Measurements from ENCODE around the gene SETDB1. TPM values are rescaled to one million over a fixed set of nuclear protein-coding genes. Genes with fewer than 3 reads are reported as not detected.
"Not testable (repeated sequence)": the region's sequence is repeated elsewhere in the genome, so short reads cannot be mapped to it uniquely, and the experiment has no call there.

The SETDB1 gene
- total RNA-seq, 4 donors from 2014 or later = 19.5 to 59.7 (median 39.2) TPM

DNA sequence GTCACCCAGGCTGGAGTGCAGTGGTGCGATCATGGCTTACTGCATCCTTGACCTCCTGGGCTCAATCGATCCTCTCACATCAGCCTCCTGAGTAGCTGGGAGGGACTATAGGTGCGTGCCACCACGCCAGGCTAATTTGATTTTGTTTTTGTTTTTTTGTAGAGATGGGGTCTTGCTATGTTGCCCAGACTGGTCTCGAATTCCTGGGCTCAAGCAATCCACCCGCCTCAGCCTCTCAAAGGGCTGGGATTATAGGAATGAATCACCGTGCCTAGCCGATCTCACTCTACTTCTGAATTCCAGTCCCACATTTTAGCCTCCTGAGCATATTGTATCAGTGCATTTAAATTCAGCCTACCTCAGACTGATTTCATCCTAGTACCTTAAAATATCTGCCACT lies 37.4 kb upstream of the SETDB1 start:
- in situ Hi-C loops (cut with MboI; ENCODE audit: low pct_ligation_motif_present in 1 of 4, low pct_unique_long_range_greater_than_20kb in 1 of 4, low sequenced_read_pairs in 3 of 4) = no loop called here
- no peaks in the 10 kb centered on the region for H3K27me3 ChIP-seq

GRCh38 chr1:150890033-150890416 lies 36.1 kb upstream of the SETDB1 start:
- 50 to 54% methylated on average over 1 of the region's 1 CpG for WGBS, 2 donors (ENCODE audit: low coverage in 1 of 2)
- no peak overlapping the region for H3K4me3 ChIP-seq

More for the DNA sequence above, 37.4 kb upstream of the SETDB1 start:
- no peaks in the 10 kb centered on the region for H3K36me3 ChIP-seq
- TF ChIP-seq POLR2AphosphoS5 (IDR thresholded peaks at IDR 0.05) (no peak), EP300 (IDR thresholded peaks at IDR 0.05; ENCODE audit: low read depth) (no peak), POLR2A (IDR thresholded peaks at IDR 0.05) (no peak)
- TF ChIP-seq, protein P1, sequence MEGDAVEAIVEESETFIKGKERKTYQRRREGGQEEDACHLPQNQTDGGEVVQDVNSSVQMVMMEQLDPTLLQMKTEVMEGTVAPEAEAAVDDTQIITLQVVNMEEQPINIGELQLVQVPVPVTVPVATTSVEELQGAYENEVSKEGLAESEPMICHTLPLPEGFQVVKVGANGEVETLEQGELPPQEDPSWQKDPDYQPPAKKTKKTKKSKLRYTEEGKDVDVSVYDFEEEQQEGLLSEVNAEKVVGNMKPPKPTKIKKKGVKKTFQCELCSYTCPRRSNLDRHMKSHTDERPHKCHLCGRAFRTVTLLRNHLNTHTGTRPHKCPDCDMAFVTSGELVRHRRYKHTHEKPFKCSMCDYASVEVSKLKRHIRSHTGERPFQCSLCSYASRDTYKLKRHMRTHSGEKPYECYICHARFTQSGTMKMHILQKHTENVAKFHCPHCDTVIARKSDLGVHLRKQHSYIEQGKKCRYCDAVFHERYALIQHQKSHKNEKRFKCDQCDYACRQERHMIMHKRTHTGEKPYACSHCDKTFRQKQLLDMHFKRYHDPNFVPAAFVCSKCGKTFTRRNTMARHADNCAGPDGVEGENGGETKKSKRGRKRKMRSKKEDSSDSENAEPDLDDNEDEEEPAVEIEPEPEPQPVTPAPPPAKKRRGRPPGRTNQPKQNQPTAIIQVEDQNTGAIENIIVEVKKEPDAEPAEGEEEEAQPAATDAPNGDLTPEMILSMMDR (IDR thresholded peaks at IDR 0.05) = no peak
- 87 to 88% methylated on average over 6 to 8 of the region's 8 CpGs for WGBS, 2 donors (ENCODE audit: low coverage in 1 of 2)
- intact Hi-C loops (cut with DNase I; ENCODE audit: low total_unique reads) = no loop called here
- no peak for DNase-seq
- H3K4me3 ChIP-seq = no peak overlapping the region
- H3K4me1 ChIP-seq = no peaks in the 10 kb centered on the region
- no peak overlapping the region for H3K27ac ChIP-seq
- H3K9me3 ChIP-seq = no peaks in the 10 kb centered on the region

DNA sequence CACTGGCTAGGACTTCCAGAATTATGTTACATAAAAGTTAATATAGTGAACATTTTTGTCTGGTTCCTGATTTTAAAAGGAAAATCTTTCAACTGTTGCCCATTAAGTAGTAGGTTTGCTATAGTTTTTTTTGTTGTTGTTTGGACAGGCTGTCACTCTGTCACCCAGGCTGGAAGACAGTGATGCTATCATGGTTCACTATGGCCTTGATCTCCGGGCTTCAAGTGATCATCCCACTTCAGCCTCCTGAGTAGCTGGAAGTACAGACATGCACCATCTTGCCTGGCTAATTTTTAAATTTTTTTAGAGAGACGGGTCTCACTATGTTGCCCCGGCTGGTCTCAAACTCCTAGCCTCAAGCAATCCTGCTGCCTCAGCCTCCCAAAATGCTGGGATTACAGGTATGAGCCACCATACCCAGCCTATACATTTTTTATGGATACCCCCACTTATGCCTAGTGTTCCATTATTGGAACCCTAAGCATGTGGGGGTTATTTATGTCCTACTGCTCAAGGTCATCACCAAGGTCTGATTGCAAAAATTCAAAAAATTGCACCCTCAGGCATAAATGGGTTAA lies 32.7 kb upstream of the SETDB1 start:
- H3K4me1 ChIP-seq = no peaks in the 10 kb centered on the region
- intact Hi-C loops (cut with DNase I; ENCODE audit: low total_unique reads) (no loop called here), in situ Hi-C loops (cut with MboI; ENCODE audit: low pct_ligation_motif_present in 1 of 4, low pct_unique_long_range_greater_than_20kb in 1 of 4, low sequenced_read_pairs in 3 of 4) (no loop called here)
- WGBS, 2 donors (ENCODE audit: low coverage in 1 of 2) = 89 to 97% methylated on average over 3 of the region's 3 CpGs
- no peaks in the 10 kb centered on the region for H3K9me3 ChIP-seq
- H3K36me3 ChIP-seq = no peaks in the 10 kb centered on the region
- no peaks in the 10 kb centered on the region for H3K27me3 ChIP-seq
- no peak overlapping the region for H3K27ac ChIP-seq
- H3K4me3 ChIP-seq = no peak overlapping the region
- TF ChIP-seq POLR2A (IDR thresholded peaks at IDR 0.05) (no peak), POLR2AphosphoS5 (IDR thresholded peaks at IDR 0.05) (no peak), EP300 (IDR thresholded peaks at IDR 0.05; ENCODE audit: low read depth) (no peak)
- TF ChIP-seq, protein P1 (IDR thresholded peaks at IDR 0.05) = no peak
- DNase-seq = no peak

More at GRCh38 chr1:150890033-150890416, 36.1 kb upstream of the SETDB1 start:
- TF ChIP-seq, protein P1 (IDR thresholded peaks at IDR 0.05) = no peak
- no peak for TF ChIP-seq POLR2A (IDR thresholded peaks at IDR 0.05)
- TF ChIP-seq EP300 (IDR thresholded peaks at IDR 0.05; ENCODE audit: low read depth) = no peak
- no peak for TF ChIP-seq POLR2AphosphoS5 (IDR thresholded peaks at IDR 0.05)
- intact Hi-C loops (cut with DNase I; ENCODE audit: low total_unique reads) = no loop called here
- DNase-seq = no peak
- Histone ChIP-seq H3K36me3 (no peaks in the 10 kb centered on the region), H3K9me3 (no peaks in the 10 kb centered on the region), H3K27me3 (no peaks in the 10 kb centered on the region), H3K4me1 (no peaks in the 10 kb centered on the region), H3K27ac (no peak overlapping the region)
- in situ Hi-C loops (cut with MboI; ENCODE audit: low pct_ligation_motif_present in 1 of 4, low pct_unique_long_range_greater_than_20kb in 1 of 4, low sequenced_read_pairs in 3 of 4) = no loop called here

DNA sequence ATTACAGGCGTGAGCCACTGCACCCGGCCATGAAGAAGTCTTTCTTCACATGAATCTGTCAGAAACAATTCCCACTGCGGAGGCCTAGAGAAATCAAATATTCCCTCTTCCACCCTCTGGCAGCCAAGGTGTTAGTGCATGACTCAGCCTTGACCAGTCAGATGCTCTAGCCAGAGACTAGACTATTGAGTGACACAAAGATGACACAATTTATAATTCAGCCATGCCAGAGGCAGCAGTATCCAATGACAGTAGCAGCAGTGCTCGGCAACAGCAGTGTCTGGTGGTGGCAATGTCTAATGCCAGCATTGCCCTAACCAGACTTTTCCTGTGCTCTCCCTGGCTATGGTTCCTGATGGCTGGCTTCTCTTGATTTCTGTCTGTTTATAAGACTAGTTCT lies 30.5 kb upstream of the SETDB1 start:
- in situ Hi-C loops (cut with MboI; ENCODE audit: low pct_ligation_motif_present in 1 of 4, low pct_unique_long_range_greater_than_20kb in 1 of 4, low sequenced_read_pairs in 3 of 4) = no loop called here
- no peak for DNase-seq
- no peak overlapping the region for H3K27ac ChIP-seq
- no peaks in the 10 kb centered on the region for H3K27me3 ChIP-seq
- WGBS, 2 donors (ENCODE audit: low coverage in 1 of 2) = 94% methylated on average over 4 of the region's 4 CpGs; no CpG with 5 or more reads in 1 of the 2 donors
- H3K36me3 ChIP-seq = no peaks in the 10 kb centered on the region
- no peaks in the 10 kb centered on the region for H3K9me3 ChIP-seq
- TF ChIP-seq POLR2A (IDR thresholded peaks at IDR 0.05) (no peak), EP300 (IDR thresholded peaks at IDR 0.05; ENCODE audit: low read depth) (no peak), POLR2AphosphoS5 (IDR thresholded peaks at IDR 0.05) (no peak)
- TF ChIP-seq, protein P1 (IDR thresholded peaks at IDR 0.05) = no peak
- intact Hi-C loops (cut with DNase I; ENCODE audit: low total_unique reads) = no loop called here
- no peaks in the 10 kb centered on the region for H3K4me1 ChIP-seq
- H3K4me3 ChIP-seq = no peak overlapping the region

DNA sequence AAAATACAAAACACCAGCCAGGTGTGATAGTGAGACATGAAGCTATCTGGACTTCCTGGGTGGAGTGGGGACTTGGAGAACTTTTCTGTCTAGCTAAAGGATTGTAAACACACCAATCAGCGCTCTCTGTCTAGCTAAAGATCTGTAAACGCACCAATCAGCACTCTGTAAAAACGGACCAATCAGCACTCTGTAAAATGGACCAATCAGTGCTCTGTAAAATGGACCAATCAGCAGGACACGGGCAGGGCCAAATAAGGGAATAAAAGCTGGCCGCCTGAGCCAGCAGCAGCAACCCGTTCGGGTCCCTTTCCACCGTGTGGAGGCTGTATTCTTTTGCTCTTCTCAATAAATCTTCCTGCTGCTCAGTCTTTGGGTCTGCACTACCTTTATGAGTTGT lies 26.4 kb upstream of the SETDB1 start:
- WGBS, 2 donors (ENCODE audit: low coverage in 1 of 2) = 91% methylated on average over 8 of the region's 8 CpGs; no CpG with 5 or more reads in 1 of the 2 donors
- H3K36me3 ChIP-seq; intact Hi-C loops (cut with DNase I; ENCODE audit: low total_unique reads); in situ Hi-C loops (cut with MboI; ENCODE audit: low pct_ligation_motif_present in 1 of 4, low pct_unique_long_range_greater_than_20kb in 1 of 4, low sequenced_read_pairs in 3 of 4); DNase-seq; H3K4me3 ChIP-seq; H3K27ac ChIP-seq; H3K4me1 ChIP-seq; H3K27me3 ChIP-seq; H3K9me3 ChIP-seq: not testable (repeated sequence)

All from transverse colon (tissue), 4 donors.